Choroid plexus epithelial cell (primary cell): ENCODE data around the gene SIVA1.
"Not testable (repeated sequence)": the region's sequence is repeated elsewhere in the genome, so short reads cannot be mapped to it uniquely, and the experiment has no call there.

ENCODE experiments used
- DNase-seq: peaks from one replicate; pipeline ENCODE4 v3.0.0-alpha.2; 2010; ENCODE audit warnings: low read depth
- H3K4me3 ChIP-seq: 2 replicates; pipeline ENCODE4 v1.5.1; 2011; ENCODE audit warnings: low read depth, mild to moderate bottlenecking, control low read depth, low read length, moderate library complexity
- CTCF ChIP-seq: conservative IDR thresholded peaks from 2 replicates; pipeline ENCODE4 v1.5.1; 2011; ENCODE audit warnings: low read depth, mild to moderate bottlenecking, control low read depth, inconsistent platforms, low read length, moderate library complexity

SIVA1 gene

GRCh38 chr14:104747876-104748275 is 5.1 kb upstream of the SIVA1 start:
- TF ChIP-seq CTCF, result no peak
- H3K4me3 ChIP-seq, result no peak overlapping the region
- DNase-seq, result no peak

- peak; percentile 66 for DNase-seq
- no peak overlapping the region for H3K4me3 ChIP-seq
- no peak for TF ChIP-seq CTCF
Measured at GRCh38 chr14:104749111-104749649, 3.8 kb upstream of the SIVA1 start.

- DNase-seq, result no peak
- H3K4me3 ChIP-seq, result no peak overlapping the region
- no peak for TF ChIP-seq CTCF
Measured at GRCh38 chr14:104750056-104750752, 2.7 kb upstream of the SIVA1 start.

GRCh38 chr14:104750753-104751057 is 2.2 kb upstream of the SIVA1 start:
- DNase-seq, H3K4me3 ChIP-seq: not testable (repeated sequence)

GRCh38 chr14:104751539-104752422 is 1.2 kb upstream of the SIVA1 start:
- peak overlapping the region; percentile 99 for H3K4me3 ChIP-seq
- TF ChIP-seq CTCF, result no peak
- DNase-seq, result no peak

- TF ChIP-seq CTCF, result no peak
- peak overlapping the region; percentile 99 for H3K4me3 ChIP-seq
- DNase-seq, result no peak
Measured at GRCh38 chr14:104752423-104752734, 568 bp upstream of the SIVA1 start.

- peak overlapping the region; percentile 99 for H3K4me3 ChIP-seq
- TF ChIP-seq CTCF, result no peak
- DNase-seq, result peak; percentile 22
Measured at GRCh38 chr14:104753528-104754212, 723 bp downstream of the SIVA1 start.
